HG03342 (cell line): ENCODE results near the gene CYP46A1.
"Not testable (repeated sequence)": the region's sequence is repeated elsewhere in the genome, so short reads cannot be mapped to it uniquely, and the experiment has no call there.

ENCODE experiments used
- ATAC-seq: cut with Tn5 transposase; IDR thresholded peaks from one replicate; pipeline ENCODE4 v1.9.1; 2021; ENCODE audit warnings: mild to moderate bottlenecking, moderate library complexity; ENCODE audit not compliant: unreplicated experiment

CYP46A1 gene

GRCh38 chr14:99754141-99755067, 70.3 kb downstream of the CYP46A1 start:
- ATAC-seq, result no peak

- no peak for ATAC-seq
Observed at GRCh38 chr14:99755068-99755405, 70.9 kb downstream of the CYP46A1 start.

- no peak for ATAC-seq
Observed at GRCh38 chr14:99755629-99756603, 71.8 kb downstream of the CYP46A1 start.

GRCh38 chr14:99756796-99757195, 72.7 kb downstream of the CYP46A1 start:
- no peak for ATAC-seq

- ATAC-seq, result no peak
Observed at GRCh38 chr14:99757331-99758070, 73.4 kb downstream of the CYP46A1 start.

- ATAC-seq, result no peak
Observed at GRCh38 chr14:99758121-99758821, 74.2 kb downstream of the CYP46A1 start.

- ATAC-seq, result no peak
Observed at GRCh38 chr14:99758872-99759545, 74.9 kb downstream of the CYP46A1 start.

- ATAC-seq, result no peak
Observed at GRCh38 chr14:99759546-99759925, 75.4 kb downstream of the CYP46A1 start.

- ATAC-seq, result no peak
Observed at GRCh38 chr14:99760817-99761216, 76.7 kb downstream of the CYP46A1 start.

- ATAC-seq, result not testable (repeated sequence)
Observed at GRCh38 chr14:99762911-99763310, 78.8 kb downstream of the CYP46A1 start.

GRCh38 chr14:99763527-99764221, 79.6 kb downstream of the CYP46A1 start:
- no peak for ATAC-seq

GRCh38 chr14:99764222-99764706, 80.2 kb downstream of the CYP46A1 start:
- no peak for ATAC-seq

GRCh38 chr14:99768381-99768780, 84.3 kb downstream of the CYP46A1 start:
- no peak for ATAC-seq

GRCh38 chr14:99769123-99769522, 85.0 kb downstream of the CYP46A1 start:
- no peak for ATAC-seq

- ATAC-seq, result no peak
Observed at GRCh38 chr14:99769799-99770198, 85.7 kb downstream of the CYP46A1 start.

GRCh38 chr14:99772371-99773283, 88.5 kb downstream of the CYP46A1 start:
- no peak for ATAC-seq

GRCh38 chr14:99773521-99774497, 89.7 kb downstream of the CYP46A1 start:
- ATAC-seq, result no peak
